GM23338 (cell line): ENCODE measurements around the gene CDC16.

Experiments
- CREB1 ChIP-seq: fragments of 250-450 bp; sonication (Bioruptor Pico); IDR thresholded peaks from 2 replicates; pipeline ENCODE4 v1.5.0; 2020; ENCODE audit warnings: low read depth, mild to moderate bottlenecking, moderate library complexity
- CTCF ChIP-seq, 2 experiments: fragments of 200-600 bp in 1 of 2; sonication (generic) in 1 of 2; conservative IDR thresholded peaks; 2 replicates each; pipeline versions ENCODE4 v1.5.1 to v1.6.1; 2016 to 2017; ENCODE audit warnings: antibody characterized with exemption in 2 of 2, low read depth in 2 of 2, mild to moderate bottlenecking in 2 of 2, moderate library complexity in 1 of 2
- EZH2 ChIP-seq: fragments of 200-600 bp; sonication (generic); IDR thresholded peaks from one replicate; pipeline ENCODE4 v1.8.0; 2017; ENCODE audit warnings: antibody characterized with exemption, mild to moderate bottlenecking, low read depth; ENCODE audit not compliant: unreplicated experiment
- JUNB ChIP-seq: IDR thresholded peaks from one replicate; pipeline ENCODE4 v1.6.1; 2016; ENCODE audit warnings: antibody characterized with exemption; ENCODE audit not compliant: unreplicated experiment
- POLR2AphosphoS5 ChIP-seq: IDR thresholded peaks from 2 replicates; pipeline ENCODE4 v1.6.1; 2016; ENCODE audit warnings: antibody characterized with exemption, low read depth
- REST ChIP-seq: IDR thresholded peaks from one replicate; pipeline ENCODE4 v1.6.1; 2018; ENCODE audit warnings: antibody characterized with exemption; ENCODE audit not compliant: unreplicated experiment

- TF ChIP-seq REST = no peak
- TF ChIP-seq CTCF (conservative IDR thresholded peaks at IDR 0.05; ENCODE audit: low read depth in 2 of 2) = no peak
- no peak for TF ChIP-seq POLR2AphosphoS5
- TF ChIP-seq EZH2 = no peak
- TF ChIP-seq JUNB = no peak
- no peak for TF ChIP-seq CREB1 (CRISPR knock-in tag)
Measured at GRCh38 chr13:114296902-114297301, 62.2 kb downstream of the CDC16 start.
